Measurements from ENCODE around the gene RAD9A.

The RAD9A gene

DNA sequence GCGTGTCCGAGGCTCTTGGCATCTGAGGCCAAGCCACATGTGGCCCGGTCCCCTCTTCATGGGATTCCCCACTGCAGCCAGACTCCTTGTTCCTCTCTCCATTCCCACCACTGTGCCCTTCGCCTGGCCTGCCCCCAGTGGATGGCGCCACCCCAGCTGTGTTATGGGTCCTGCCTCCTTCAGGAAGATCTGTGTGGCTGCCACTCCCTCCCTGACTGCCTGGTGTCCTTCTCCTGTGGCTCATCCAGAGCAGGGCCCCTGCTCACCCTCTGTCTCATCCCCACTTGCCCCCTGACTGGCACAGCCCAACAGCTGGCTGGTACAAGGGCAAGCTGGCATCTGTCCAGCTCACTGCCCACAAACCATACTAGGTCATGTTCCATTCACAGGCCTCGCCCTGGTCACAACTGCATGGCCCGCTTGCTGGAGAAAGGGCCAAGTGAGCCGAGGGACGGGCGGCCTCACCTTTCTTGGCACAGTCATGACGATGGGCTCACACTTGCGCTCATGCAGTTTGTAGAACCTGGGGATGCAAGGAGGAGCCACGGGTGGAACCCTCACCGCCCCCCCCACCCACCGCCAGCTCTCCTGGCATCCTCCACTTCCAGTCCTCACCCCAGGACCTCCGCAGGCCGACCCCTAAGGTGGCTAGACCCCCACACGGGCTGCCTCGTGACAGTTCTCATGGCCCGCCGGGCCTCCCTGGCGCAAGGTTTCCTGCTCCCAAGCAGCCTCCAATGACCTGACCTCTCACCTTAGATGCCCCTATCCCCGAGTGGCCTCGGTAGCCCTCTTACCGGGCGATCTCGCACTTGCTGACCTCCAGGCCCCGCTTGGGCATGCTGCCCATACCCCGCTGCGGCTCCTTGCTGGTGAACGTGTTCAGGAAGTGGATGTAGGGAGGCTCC, 47.8 kb downstream of the RAD9A start:
- no peak for DNase-seq (ENCODE audit: low spot score)
- TF ChIP-seq, protein P1, sequence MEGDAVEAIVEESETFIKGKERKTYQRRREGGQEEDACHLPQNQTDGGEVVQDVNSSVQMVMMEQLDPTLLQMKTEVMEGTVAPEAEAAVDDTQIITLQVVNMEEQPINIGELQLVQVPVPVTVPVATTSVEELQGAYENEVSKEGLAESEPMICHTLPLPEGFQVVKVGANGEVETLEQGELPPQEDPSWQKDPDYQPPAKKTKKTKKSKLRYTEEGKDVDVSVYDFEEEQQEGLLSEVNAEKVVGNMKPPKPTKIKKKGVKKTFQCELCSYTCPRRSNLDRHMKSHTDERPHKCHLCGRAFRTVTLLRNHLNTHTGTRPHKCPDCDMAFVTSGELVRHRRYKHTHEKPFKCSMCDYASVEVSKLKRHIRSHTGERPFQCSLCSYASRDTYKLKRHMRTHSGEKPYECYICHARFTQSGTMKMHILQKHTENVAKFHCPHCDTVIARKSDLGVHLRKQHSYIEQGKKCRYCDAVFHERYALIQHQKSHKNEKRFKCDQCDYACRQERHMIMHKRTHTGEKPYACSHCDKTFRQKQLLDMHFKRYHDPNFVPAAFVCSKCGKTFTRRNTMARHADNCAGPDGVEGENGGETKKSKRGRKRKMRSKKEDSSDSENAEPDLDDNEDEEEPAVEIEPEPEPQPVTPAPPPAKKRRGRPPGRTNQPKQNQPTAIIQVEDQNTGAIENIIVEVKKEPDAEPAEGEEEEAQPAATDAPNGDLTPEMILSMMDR (IDR thresholded peaks at IDR 0.05; ENCODE audit: extremely low read depth, missing control alignments), result peak; percentile 4

DNA sequence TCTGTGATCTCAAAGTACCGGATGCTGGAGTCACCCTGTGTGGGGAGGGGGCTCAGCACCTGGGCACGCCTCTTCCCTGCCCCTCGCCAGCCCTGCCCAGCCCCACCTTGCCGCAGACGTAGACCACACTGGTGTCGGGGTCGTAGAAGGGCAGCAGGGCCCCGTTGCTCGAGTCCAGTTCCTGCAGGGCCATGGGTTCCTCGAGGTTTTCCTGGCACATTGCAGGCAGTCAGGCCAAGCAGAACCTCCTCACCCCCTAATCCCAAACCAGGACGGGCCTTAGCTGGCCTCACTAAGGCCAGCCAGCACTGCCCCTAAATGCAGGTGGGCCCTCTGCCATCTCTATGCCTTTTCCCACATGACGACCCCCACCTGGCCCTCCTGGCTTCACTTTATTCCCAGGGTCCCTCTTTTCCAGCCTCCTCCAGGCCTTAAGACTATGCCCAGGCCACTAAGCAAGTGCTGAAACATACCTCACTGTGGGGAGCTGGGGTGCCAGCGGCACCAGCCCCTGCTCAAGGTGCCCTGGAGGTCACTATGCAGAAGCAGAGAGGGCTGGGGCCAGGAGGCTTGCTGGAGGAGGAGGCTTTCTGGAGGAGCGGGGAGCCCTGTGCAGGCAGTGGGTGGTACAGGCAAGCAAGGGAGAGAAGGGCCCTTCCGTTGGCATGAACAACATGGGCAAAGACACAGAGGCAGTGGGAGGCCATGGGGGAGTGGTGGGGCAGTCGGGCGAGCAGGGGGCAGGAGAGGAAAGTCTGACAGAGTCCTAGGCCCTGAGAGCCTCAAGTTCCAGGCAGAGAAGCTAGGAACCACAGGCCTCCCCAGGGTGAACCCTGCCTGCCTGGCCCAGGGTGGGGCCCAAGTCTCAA, 48.7 kb downstream of the RAD9A start:
- TF ChIP-seq, protein P1 (IDR thresholded peaks at IDR 0.05; ENCODE audit: extremely low read depth, missing control alignments), result no peak
- no peak for DNase-seq (ENCODE audit: low spot score)

DNA sequence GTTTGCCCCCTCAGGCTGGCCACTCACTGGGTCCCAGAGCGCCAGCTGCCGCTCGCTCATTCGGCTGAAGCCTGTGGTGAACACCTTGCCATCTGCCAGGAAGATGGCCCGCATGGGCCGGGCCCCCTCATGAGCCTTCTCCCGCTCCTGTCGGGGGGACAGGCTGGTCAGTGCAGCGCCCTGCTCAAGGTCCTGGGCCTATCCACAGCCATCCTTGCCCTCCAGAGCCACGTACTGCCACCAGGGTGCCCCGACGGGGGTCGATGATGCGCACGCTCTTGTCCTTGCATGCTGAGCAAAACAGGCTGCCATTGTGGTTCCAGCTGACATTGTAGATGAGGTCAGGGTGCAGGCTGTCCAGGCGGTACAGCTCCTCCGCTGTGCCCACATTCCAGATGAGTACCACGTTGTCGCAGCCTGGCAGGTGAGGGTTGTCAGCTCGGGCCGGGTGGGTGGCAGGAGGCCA, 49.3 kb downstream of the RAD9A start:
- TF ChIP-seq, protein P1 (IDR thresholded peaks at IDR 0.05; ENCODE audit: extremely low read depth, missing control alignments), result no peak
- no peak for DNase-seq (ENCODE audit: low spot score)

- no peak for DNase-seq (ENCODE audit: low spot score)
- TF ChIP-seq, protein P1 (IDR thresholded peaks at IDR 0.05; ENCODE audit: extremely low read depth, missing control alignments), result no peak
Measured at GRCh38 chr11:67441731-67442351, 50.1 kb downstream of the RAD9A start.

DNA sequence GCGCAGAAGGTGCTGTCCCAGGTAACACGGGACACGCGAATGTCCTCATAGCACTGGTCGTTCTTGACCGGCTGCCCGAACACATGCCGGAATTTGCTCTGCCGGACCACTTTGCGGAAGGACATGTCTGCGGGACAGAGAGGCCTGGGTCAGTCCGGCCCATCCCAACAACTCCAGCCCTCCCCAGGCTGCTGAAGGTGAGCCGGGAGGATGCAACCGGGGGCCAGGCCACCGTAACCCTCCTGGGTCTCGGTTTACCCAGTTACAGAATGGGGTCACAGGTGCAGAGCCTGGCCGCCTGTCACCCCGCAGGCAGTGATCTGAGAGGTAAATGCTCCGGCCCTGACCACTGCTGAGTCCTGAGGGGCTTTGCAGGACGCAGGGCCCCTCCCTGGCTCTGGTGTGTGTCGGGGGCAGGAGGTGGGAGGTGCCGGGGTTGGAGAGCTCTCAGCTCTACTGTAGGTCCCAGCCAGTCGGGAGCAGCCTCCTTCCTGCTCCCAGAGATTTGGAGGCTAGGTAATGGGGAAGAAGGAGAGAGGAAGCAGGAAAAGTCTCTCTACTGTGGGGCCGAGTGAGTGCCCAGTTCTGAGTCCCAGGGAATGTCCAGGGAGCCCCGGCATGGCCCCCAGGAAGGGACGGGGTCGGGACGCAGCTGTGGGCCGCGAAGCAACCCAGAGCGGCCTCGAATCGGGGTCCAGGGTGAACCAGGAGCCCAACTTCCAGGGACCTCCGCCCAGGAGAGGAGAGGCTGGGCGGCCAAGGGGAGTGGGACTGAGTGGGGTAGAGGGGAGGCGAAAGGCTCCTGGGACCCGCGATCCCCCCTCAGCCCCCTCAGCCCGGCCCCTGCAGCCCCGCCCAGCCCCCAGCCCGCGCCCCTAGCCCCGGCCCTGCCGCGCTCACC, 51.0 kb downstream of the RAD9A start:
- TF ChIP-seq, protein P1 (IDR thresholded peaks at IDR 0.05; ENCODE audit: extremely low read depth, missing control alignments), result no peak
- no peak for DNase-seq (ENCODE audit: low spot score)

GRCh38 chr11:67445515-67445914, 53.7 kb downstream of the RAD9A start:
- TF ChIP-seq, protein P1 (IDR thresholded peaks at IDR 0.05; ENCODE audit: extremely low read depth, missing control alignments), result no peak
- no peak for DNase-seq (ENCODE audit: low spot score)

All from GM20000 (cell line).